ENCODE data around the gene GSK3A.

The GSK3A gene

DNA sequence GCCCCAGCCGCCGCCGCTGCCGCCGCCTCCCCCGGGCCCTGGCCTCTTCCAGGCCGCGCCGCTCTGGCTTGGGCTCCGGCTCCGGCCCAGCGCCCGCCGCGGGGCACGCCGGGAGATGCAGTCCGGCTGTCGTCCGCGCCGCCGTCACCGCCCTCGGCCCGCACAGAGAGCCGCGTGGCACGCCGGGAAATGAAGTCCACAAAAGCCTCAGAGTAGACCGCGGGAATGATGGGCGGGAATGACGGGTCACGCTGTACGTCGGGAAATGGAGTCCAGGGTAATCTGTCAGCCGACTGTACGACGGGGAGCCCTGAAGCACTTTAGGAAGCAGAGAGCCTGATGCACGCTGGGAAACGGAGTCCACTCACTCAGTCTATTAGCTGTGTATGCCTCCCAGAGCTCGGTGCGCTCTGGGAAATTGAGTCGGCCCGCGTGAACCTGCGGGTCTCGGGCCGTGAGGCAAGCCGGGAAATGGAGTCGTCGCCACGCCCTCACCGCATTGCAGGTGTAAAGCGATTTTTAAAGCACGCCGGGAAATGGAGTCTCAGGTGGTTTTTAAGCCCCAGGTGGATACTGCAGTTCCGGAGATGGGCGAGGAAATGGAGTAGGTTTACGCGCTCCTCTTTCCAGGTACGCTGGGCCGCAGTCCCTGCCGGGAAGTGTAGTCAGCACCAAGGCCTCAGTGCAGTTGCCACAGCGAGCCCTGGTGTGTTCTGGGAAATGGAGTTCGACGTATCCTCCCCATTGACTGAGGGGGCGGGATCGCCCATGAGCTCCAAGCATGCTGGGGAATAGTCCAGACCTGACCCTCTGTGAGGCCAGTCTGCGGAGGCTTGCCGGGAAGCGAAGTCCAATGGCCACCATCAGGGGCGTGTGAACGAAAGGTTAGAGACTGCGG is at the start of gene GSK3A:
Gene GSK3A, minus strand, starts transcription at position 91 of the 898 bp plus-strand sequence. CDS start 137 bp downstream, outside the sequence.
- in situ Hi-C loops (cut with HindIII; ENCODE audit: low pct_unique_long_range_greater_than_20kb, low sequenced_read_pairs) = no loop called here
- TF ChIP-seq JUND (IDR thresholded peaks at IDR 0.05; ENCODE audit: low read depth) = no peak
- DNase-seq (ENCODE audit: low read depth in 1 of 2, low spot score in 1 of 2) = peak; percentile 72 to 98

- peak in 1 of 2 experiments; percentile 77 for DNase-seq (ENCODE audit: low read depth in 1 of 2, low spot score in 1 of 2)
These were observed 49.0 kb upstream of the GSK3A start for GRCh38 chr19:42291435-42291810.

GRCh38 chr19:42290523-42291434 is 48.4 kb upstream of the GSK3A start:
- DNase-seq (ENCODE audit: low read depth in 1 of 2, low spot score in 1 of 2) = peak in 1 of 2 experiments; percentile 44
- in situ Hi-C loops (cut with HindIII; ENCODE audit: low pct_unique_long_range_greater_than_20kb, low sequenced_read_pairs) = no loop called here
- TF ChIP-seq JUND (IDR thresholded peaks at IDR 0.05; ENCODE audit: low read depth) = no peak

More at GRCh38 chr19:42291435-42291810, 49.0 kb upstream of the GSK3A start:
- TF ChIP-seq JUND (IDR thresholded peaks at IDR 0.05; ENCODE audit: low read depth) = no peak
- in situ Hi-C loops (cut with HindIII; ENCODE audit: low pct_unique_long_range_greater_than_20kb, low sequenced_read_pairs) = no loop called here

- no peak for DNase-seq (ENCODE audit: low read depth in 1 of 2, low spot score in 1 of 2)
- in situ Hi-C loops (cut with HindIII; ENCODE audit: low pct_unique_long_range_greater_than_20kb, low sequenced_read_pairs) = no loop called here
- no peak for TF ChIP-seq JUND (IDR thresholded peaks at IDR 0.05; ENCODE audit: low read depth)
These were observed 47.7 kb upstream of the GSK3A start for GRCh38 chr19:42290136-42290522.

GRCh38 chr19:42289556-42290041 is 47.2 kb upstream of the GSK3A start:
- no peak for TF ChIP-seq JUND (IDR thresholded peaks at IDR 0.05; ENCODE audit: low read depth)
- DNase-seq (ENCODE audit: low read depth in 1 of 2, low spot score in 1 of 2) = no peak
- in situ Hi-C loops (cut with HindIII; ENCODE audit: low pct_unique_long_range_greater_than_20kb, low sequenced_read_pairs) = no loop called here

GRCh38 chr19:42288881-42289555 is 46.6 kb upstream of the GSK3A start:
- in situ Hi-C loops (cut with HindIII; ENCODE audit: low pct_unique_long_range_greater_than_20kb, low sequenced_read_pairs) = no loop called here
- no peak for DNase-seq (ENCODE audit: low read depth in 1 of 2, low spot score in 1 of 2)

GRCh38 chr19:42288387-42288786 is 46.0 kb upstream of the GSK3A start:
- no peak for DNase-seq (ENCODE audit: low read depth in 1 of 2, low spot score in 1 of 2)
- no peak for TF ChIP-seq JUND (IDR thresholded peaks at IDR 0.05; ENCODE audit: low read depth)
- in situ Hi-C loops (cut with HindIII; ENCODE audit: low pct_unique_long_range_greater_than_20kb, low sequenced_read_pairs) = no loop called here

More at GRCh38 chr19:42288881-42289555, 46.6 kb upstream of the GSK3A start:
- TF ChIP-seq JUND (IDR thresholded peaks at IDR 0.05; ENCODE audit: low read depth) = no peak

DNA sequence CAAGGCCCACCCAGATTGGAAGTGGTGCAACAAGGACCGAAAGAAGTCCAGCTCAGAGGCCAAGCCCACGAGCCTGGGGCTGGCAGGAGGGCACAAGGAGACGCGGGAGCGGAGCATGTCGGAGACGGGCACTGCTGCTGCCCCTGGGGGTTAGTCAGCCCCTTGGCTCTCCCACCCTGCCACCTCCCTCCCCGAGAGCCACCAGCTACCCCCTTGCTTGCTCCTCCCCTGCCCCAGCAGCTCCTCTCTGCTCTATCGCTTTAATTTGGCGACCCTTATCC is 45.4 kb upstream of the GSK3A start:
- TF ChIP-seq JUND (IDR thresholded peaks at IDR 0.05; ENCODE audit: low read depth) = no peak
- in situ Hi-C loops (cut with HindIII; ENCODE audit: low pct_unique_long_range_greater_than_20kb, low sequenced_read_pairs) = no loop called here
- DNase-seq (ENCODE audit: low read depth in 1 of 2, low spot score in 1 of 2) = no peak

GRCh38 chr19:42287017-42287826 is 44.8 kb upstream of the GSK3A start:
- in situ Hi-C loops (cut with HindIII; ENCODE audit: low pct_unique_long_range_greater_than_20kb, low sequenced_read_pairs) = no loop called here
- no peak for TF ChIP-seq JUND (IDR thresholded peaks at IDR 0.05; ENCODE audit: low read depth)
- DNase-seq (ENCODE audit: low read depth in 1 of 2, low spot score in 1 of 2) = no peak

GRCh38 chr19:42286349-42287016 is 44.1 kb upstream of the GSK3A start:
- DNase-seq (ENCODE audit: low read depth in 1 of 2, low spot score in 1 of 2) = no peak
- in situ Hi-C loops (cut with HindIII; ENCODE audit: low pct_unique_long_range_greater_than_20kb, low sequenced_read_pairs) = no loop called here
- no peak for TF ChIP-seq JUND (IDR thresholded peaks at IDR 0.05; ENCODE audit: low read depth)

DNA sequence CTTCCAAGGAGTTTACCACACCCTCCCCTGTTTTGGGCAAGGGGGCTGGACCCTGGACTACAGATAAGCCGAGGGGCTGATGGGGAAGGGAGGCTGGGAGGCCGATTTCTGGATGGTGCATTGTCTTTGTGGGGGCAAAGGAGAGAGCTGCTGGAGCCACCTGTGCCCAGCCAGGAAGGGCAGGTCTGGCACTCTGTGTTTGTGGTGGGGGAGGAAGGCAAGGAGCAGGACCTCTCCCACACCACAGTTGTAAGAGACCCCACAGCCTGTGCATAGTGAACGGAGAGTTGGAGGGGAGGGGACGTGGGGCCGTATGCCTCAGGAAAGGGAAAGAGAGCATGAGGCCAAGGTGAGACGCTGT is 43.6 kb upstream of the GSK3A start:
- in situ Hi-C loops (cut with HindIII; ENCODE audit: low pct_unique_long_range_greater_than_20kb, low sequenced_read_pairs) = no loop called here
- DNase-seq (ENCODE audit: low read depth in 1 of 2, low spot score in 1 of 2) = no peak
- no peak for TF ChIP-seq JUND (IDR thresholded peaks at IDR 0.05; ENCODE audit: low read depth)
